Measurements from ENCODE around the gene PCDH9. TPM values are rescaled to one million over a fixed set of nuclear protein-coding genes. Genes with fewer than 3 reads are reported as not detected.

PCDH9 gene
- polyA plus RNA-seq, 1 of the 3 experiments (the other 2 are of a cell fraction) = 1.3 TPM

GRCh38 chr13:66329988-66330451 lies 900.1 kb downstream of the PCDH9 start:
- Histone ChIP-seq H3K27me3 (ENCODE audit: insufficient read depth) (no peaks in the 10 kb centered on the region), H3K79me2 (ENCODE audit: insufficient read depth) (no peaks in the 10 kb centered on the region), H3K36me3 (replicated peaks in 1 of 2; ENCODE audit: control insufficient read depth in 1 of 2, insufficient read depth in 2 of 2, low read length in 1 of 2) (no peaks in the 10 kb centered on the region), H3K27ac (ENCODE audit: low read depth in 2 of 2, low read length in 1 of 2) (peak overlapping the region; percentile 19 to 39; a peak in 2 of 4 replicates), H3K9me3 (no peaks in the 10 kb centered on the region), H3K4me1 (ENCODE audit: control insufficient read depth in 1 of 2, insufficient read depth in 2 of 2, low read depth in 1 of 2, low read length in 1 of 2) (peaks cover 4 to 15% of the 10 kb centered on the region in 2 experiments; a peak in 3 of 4 replicates), H3K9ac (no peak overlapping the region), H4K20me1 (ENCODE audit: insufficient read depth) (no peaks in the 10 kb centered on the region), H3F3A (replicated peaks; ENCODE audit: insufficient read depth) (no peaks in the 10 kb centered on the region), H3K4me3 (ENCODE audit: low read depth in 2 of 2, low read length in 1 of 2) (no peak overlapping the region), H3K9me2 (no peaks in the 10 kb centered on the region), H3K4me2 (peak overlapping the region; percentile 13; the same call in 1 of the 2 replicates), H2AFZ (ENCODE audit: low read depth) (peak overlapping the region; percentile 65)
- TF ChIP-seq, protein P1, sequence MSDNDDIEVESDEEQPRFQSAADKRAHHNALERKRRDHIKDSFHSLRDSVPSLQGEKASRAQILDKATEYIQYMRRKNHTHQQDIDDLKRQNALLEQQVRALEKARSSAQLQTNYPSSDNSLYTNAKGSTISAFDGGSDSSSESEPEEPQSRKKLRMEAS (IDR thresholded peaks at IDR 0.05; ENCODE audit: low read depth) = peak; percentile 38; the same call in 1 of the 2 replicates
- no peak for TF ChIP-seq REST (IDR thresholded peaks at IDR 0.05; ENCODE audit: low read depth, low read length)
- TF ChIP-seq RCOR1 (IDR thresholded peaks at IDR 0.05; ENCODE audit: low read length) = peak; percentile 75
- TF ChIP-seq TCF12 (IDR thresholded peaks at IDR 0.05) = peak; percentile 25; the same call in 1 of the 2 replicates
- POLR2A ChIA-PET = no interaction called here
- CTCF ChIA-PET = interaction anchor here (0.7 to 1.2 kb wide), 2 partner anchors 22 to 47 kb away, joined by 3 read pairs; no protein-coding TSS in a partner anchor
- 63% methylated on average over 1 of the region's 1 CpG for WGBS (ENCODE audit: low lambda C conversion rate)
- no peak for DNase-seq

DNA sequence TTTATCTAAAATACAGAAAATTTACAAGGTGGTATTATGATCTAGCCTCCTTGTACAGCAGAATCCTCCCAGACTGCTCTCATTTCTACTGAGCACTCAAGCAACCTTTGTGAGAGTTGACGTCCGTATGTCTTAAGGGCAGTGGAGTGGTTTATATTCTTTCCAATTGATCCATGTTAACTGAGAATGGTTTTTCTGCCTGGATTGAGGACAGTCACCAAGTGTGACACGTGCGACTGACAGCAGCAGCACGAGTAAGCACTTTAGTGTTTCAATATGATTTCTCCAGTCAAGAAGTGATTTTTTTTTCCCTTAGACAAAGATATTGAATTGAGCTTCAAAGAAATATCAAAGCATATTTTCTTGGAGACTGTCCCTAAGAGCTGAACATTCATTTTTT lies 901.7 kb downstream of the PCDH9 start:
- 73% methylated on average over 5 of the region's 5 CpGs for WGBS (ENCODE audit: low lambda C conversion rate)
- Histone ChIP-seq H4K20me1 (ENCODE audit: insufficient read depth) (no peaks in the 10 kb centered on the region), H3K36me3 (replicated peaks in 1 of 2; ENCODE audit: control insufficient read depth in 1 of 2, insufficient read depth in 2 of 2, low read length in 1 of 2) (no peaks in the 10 kb centered on the region), H3K27ac (ENCODE audit: low read depth in 2 of 2, low read length in 1 of 2) (no peak overlapping the region), H3K9ac (no peak overlapping the region), H2AFZ (ENCODE audit: low read depth) (no peak overlapping the region), H3F3A (replicated peaks; ENCODE audit: insufficient read depth) (no peaks in the 10 kb centered on the region), H3K27me3 (ENCODE audit: insufficient read depth) (no peaks in the 10 kb centered on the region), H3K4me2 (no peak overlapping the region), H3K4me3 (ENCODE audit: low read depth in 2 of 2, low read length in 1 of 2) (no peak overlapping the region), H3K79me2 (ENCODE audit: insufficient read depth) (no peaks in the 10 kb centered on the region), H3K4me1 (ENCODE audit: control insufficient read depth in 1 of 2, insufficient read depth in 2 of 2, low read depth in 1 of 2, low read length in 1 of 2) (peaks cover 4 to 15% of the 10 kb centered on the region in 2 experiments; a peak in 3 of 4 replicates), H3K9me3 (no peaks in the 10 kb centered on the region), H3K9me2 (no peaks in the 10 kb centered on the region)
- ChIA-PET CTCF (no interaction called here), POLR2A (no interaction called here)
- no peak for DNase-seq
- TF ChIP-seq, protein P1 (IDR thresholded peaks at IDR 0.05; ENCODE audit: low read depth) = no peak
- TF ChIP-seq TAF1 (IDR thresholded peaks at IDR 0.05; ENCODE audit: borderline replicate concordance, low read depth, low read length) (no peak), FOSL2 (IDR thresholded peaks at IDR 0.05; ENCODE audit: borderline replicate concordance, low read depth) (no peak), EZH2phosphoT487 (IDR thresholded peaks at IDR 0.05; ENCODE audit: borderline replicate concordance, low read depth) (no peak), REST (IDR thresholded peaks at IDR 0.05; ENCODE audit: low read depth, low read length) (no peak), RCOR1 (IDR thresholded peaks at IDR 0.05; ENCODE audit: low read length) (no peak), ELF1 (IDR thresholded peaks at IDR 0.05) (no peak), MEF2A (IDR thresholded peaks at IDR 0.05; ENCODE audit: borderline replicate concordance, low read depth) (no peak), TEAD4 (IDR thresholded peaks at IDR 0.05; ENCODE audit: borderline replicate concordance, insufficient read depth) (no peak), TCF12 (IDR thresholded peaks at IDR 0.05) (no peak), GABPA (IDR thresholded peaks at IDR 0.05; ENCODE audit: low read depth) (no peak)
- TF ChIP-seq, protein P2, sequence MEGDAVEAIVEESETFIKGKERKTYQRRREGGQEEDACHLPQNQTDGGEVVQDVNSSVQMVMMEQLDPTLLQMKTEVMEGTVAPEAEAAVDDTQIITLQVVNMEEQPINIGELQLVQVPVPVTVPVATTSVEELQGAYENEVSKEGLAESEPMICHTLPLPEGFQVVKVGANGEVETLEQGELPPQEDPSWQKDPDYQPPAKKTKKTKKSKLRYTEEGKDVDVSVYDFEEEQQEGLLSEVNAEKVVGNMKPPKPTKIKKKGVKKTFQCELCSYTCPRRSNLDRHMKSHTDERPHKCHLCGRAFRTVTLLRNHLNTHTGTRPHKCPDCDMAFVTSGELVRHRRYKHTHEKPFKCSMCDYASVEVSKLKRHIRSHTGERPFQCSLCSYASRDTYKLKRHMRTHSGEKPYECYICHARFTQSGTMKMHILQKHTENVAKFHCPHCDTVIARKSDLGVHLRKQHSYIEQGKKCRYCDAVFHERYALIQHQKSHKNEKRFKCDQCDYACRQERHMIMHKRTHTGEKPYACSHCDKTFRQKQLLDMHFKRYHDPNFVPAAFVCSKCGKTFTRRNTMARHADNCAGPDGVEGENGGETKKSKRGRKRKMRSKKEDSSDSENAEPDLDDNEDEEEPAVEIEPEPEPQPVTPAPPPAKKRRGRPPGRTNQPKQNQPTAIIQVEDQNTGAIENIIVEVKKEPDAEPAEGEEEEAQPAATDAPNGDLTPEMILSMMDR (IDR thresholded peaks at IDR 0.05) = no peak

Data from SK-N-SH (cell line).